K562 (cell line): Measurements from ENCODE around the gene CD226. TPM values are rescaled to one million over a fixed set of nuclear protein-coding genes. Genes with fewer than 3 reads are reported as not detected.

Source experiments
- ATAC-seq: fragments of 200-7000 bp; cut with Tn5 transposase; 3 replicates; pipeline ENCODE4 v1.9.1; 2020; ENCODE audit warnings: moderate library complexity
- BruUV-seq: library from RNA; stranded (reverse); fragments of 400-500 nt; replicated peaks from 2 replicates; lab custom pipeline; 2021; lab: Mats Ljungman, UMichigan
- CTCF ChIA-PET: fragments of 300-600 bp; formaldehyde crosslinking; extraction: SDS; loops from one replicate; lab custom pipeline; 2021; ENCODE audit warnings: low intra/inter-chr PET ratio; lab: Yijun Ruan, JAX
- POLR2A ChIA-PET: fragments of 300-600, 350-650 bp; sonication (Branson Sonifier 250); formaldehyde crosslinking; extraction: SDS; loops from one replicate; lab custom pipeline; 2021; ENCODE audit warnings: antibody characterized with exemption, inconsistent platforms; lab: Yijun Ruan, JAX
- DNase-seq, 4 experiments: peaks; one replicate each; pipeline versions ENCODE4 v3.0.0 to v3.0.0-alpha.2; 2011 to 2018; ENCODE audit warnings: low spot score in 3 of 4, mixed read lengths in 3 of 4; ENCODE audit errors: extremely low read depth in 1 of 4
- FAIRE-seq: peaks from 2 replicates; lab custom pipeline; 2011; peaks lifted over from hg19 to GRCh38; lab: Jason Lieb, UNC
- H2AFZ ChIP-seq: 2 replicates; pipeline ENCODE4 v1.6.0; 2011; ENCODE audit warnings: low read depth, low read length, control low read depth, inconsistent platforms
- H3K27ac ChIP-seq: fragments of 200-600 bp; 3 replicates; pipeline ENCODE4 v1.8.0; 2011; ENCODE audit warnings: low read depth, mild to moderate bottlenecking, control low read depth, inconsistent platforms, low read length, moderate library complexity, mixed read lengths; ENCODE audit errors: extremely low read depth
- H3K27me3 ChIP-seq, 2 experiments: fragments of 300-600 bp in 1 of 2; 2 replicates in 1 of 2; 3 replicates in 1 of 2; pipeline versions ENCODE4 v1.6.0 to v1.8.0; 2011; ENCODE audit warnings: inconsistent platforms in 2 of 2, low read length in 2 of 2, mild to moderate bottlenecking in 1 of 2, mixed read lengths in 1 of 2, moderate library complexity in 1 of 2; ENCODE audit not compliant: control insufficient read depth in 2 of 2, insufficient read depth in 2 of 2
- H3K36me3 ChIP-seq: fragments of 300-600 bp; 3 replicates; pipeline ENCODE4 v1.8.0; 2011; ENCODE audit warnings: mild to moderate bottlenecking, low read length, inconsistent platforms; ENCODE audit not compliant: control insufficient read depth, insufficient read depth
- H3K4me1 ChIP-seq, 2 experiments: fragments of 200-600 bp in 1 of 2; replicated peaks in 1 of 2; 2 replicates in 1 of 2; 3 replicates in 1 of 2; pipeline versions ENCODE4 v1.5.1 to v1.8.0; 2011; ENCODE audit warnings: inconsistent platforms in 2 of 2, low read length in 2 of 2, mild to moderate bottlenecking in 1 of 2, mixed read lengths in 1 of 2, moderate library complexity in 1 of 2; ENCODE audit not compliant: control insufficient read depth in 2 of 2, insufficient read depth in 2 of 2
- H3K4me2 ChIP-seq: 2 replicates; pipeline ENCODE4 v1.6.1; 2011; ENCODE audit warnings: low read length, control low read depth, inconsistent platforms, mixed read lengths; ENCODE audit not compliant: insufficient read depth
- H3K4me3 ChIP-seq: fragments of 200-600 bp; sonication (generic), shearing (Covaris generic); 2 replicates; pipeline ENCODE4 v1.5.1; 2016; ENCODE audit warnings: control low read depth, inconsistent platforms
- H3K79me2 ChIP-seq: fragments of 200-600 bp; 3 replicates; pipeline ENCODE4 v1.8.0; 2011; ENCODE audit warnings: low read length, inconsistent platforms; ENCODE audit not compliant: control insufficient read depth, insufficient read depth
- H3K9ac ChIP-seq, 2 experiments: 2 replicates each; pipeline versions ENCODE4 v1.6.0 to v1.6.1; 2011; ENCODE audit warnings: low read depth in 2 of 2, low read length in 2 of 2, control low read depth in 1 of 2, inconsistent platforms in 1 of 2, mild to moderate bottlenecking in 1 of 2, mixed read lengths in 1 of 2; ENCODE audit not compliant: insufficient read depth in 1 of 2
- H3K9me1 ChIP-seq: one replicate; pipeline ENCODE4 v1.6.0; 2011; ENCODE audit warnings: inconsistent platforms, mild to moderate bottlenecking, low read length, moderate library complexity; ENCODE audit not compliant: control insufficient read depth, insufficient read depth
- H3K9me3 ChIP-seq: replicated peaks from 2 replicates; pipeline ENCODE4 v1.5.1; 2011; ENCODE audit warnings: low read depth, low read length, inconsistent platforms; ENCODE audit not compliant: control insufficient read depth, insufficient read depth
- H4K20me1 ChIP-seq: replicated peaks from 2 replicates; pipeline ENCODE4 v1.6.1; 2011; ENCODE audit warnings: low read length, inconsistent platforms, mixed read lengths; ENCODE audit not compliant: control insufficient read depth, insufficient read depth
- BRD4 ChIP-seq: fragments of 200-600 bp; sonication (generic); IDR thresholded peaks from 2 replicates; pipeline ENCODE4 v1.6.1; 2017; ENCODE audit warnings: inconsistent platforms
- GATAD2B ChIP-seq: fragments of 450-650 bp; IDR thresholded peaks from 2 replicates; pipeline ENCODE4 v1.6.1; 2017; ENCODE audit warnings: mild to moderate bottlenecking, borderline replicate concordance
- MEIS2 ChIP-seq: fragments of 450-650 bp; IDR thresholded peaks from 2 replicates; pipeline ENCODE4 v1.6.1; 2014; ENCODE audit warnings: mild to moderate bottlenecking; ENCODE audit not compliant: partially characterized antibody
- NRF1 ChIP-seq, 2 experiments: fragments of 450-650 bp; IDR thresholded peaks in 1 of 2; conservative IDR thresholded peaks in 1 of 2; 2 replicates each; pipeline ENCODE4 v1.6.1; 2014; ENCODE audit warnings: mild to moderate bottlenecking in 2 of 2
- WGBS: fragments of 100-300 bp; shearing (Covaris generic); methylation state at CpG from one replicate; pipeline ENCODE4 v1.1.6; 2016; ENCODE audit warnings: low coverage, mixed read lengths; ENCODE audit not compliant: insufficient coverage; ENCODE audit errors: missing lambda C conversion rate; 5-methylcytosine and 5-hydroxymethylcytosine counted together
- in situ Hi-C: fragments of 300-500 bp; cut with MboI; formaldehyde crosslinking; loops from 4 replicates; pipeline ENCODE4 v1.15.0; 2018; ENCODE audit warnings: inconsistent platforms, mixed read lengths
- intact Hi-C: fragments of 100-400 bp; cut with micrococcal nuclease; formaldehyde crosslinking; loops from 2 replicates; pipeline ENCODE4 v1.14.2; 2022
- polyA plus RNA-seq, 8 experiments: library from polyadenylated mRNA; depleted of rRNA in 4 of 8; stranded (reverse) in 5 of 8; unstranded in 3 of 8; fragments of >200 nt; fragmentation: Nextera tagmentation in 2 of 8; fragmentation: Illumina TruSeq in 1 of 8; extraction: Ambion mirVana in 2 of 8; extraction: Trizol in 1 of 8; gene quantifications; 2 replicates each; pipeline versions ENCODE4 v1.2.1 to v1.2.3, GENCODE V29; 2011 to 2014; ENCODE audit warnings: inconsistent platforms in 1 of 8, missing spikeins in 1 of 8
- total RNA-seq, 7 experiments: library from RNA; depleted of rRNA in 6 of 7; stranded (reverse); fragments of >200 nt in 6 of 7; fragmentation: Illumina TruSeq in 2 of 7; extraction: Trizol in 2 of 7; gene quantifications; 2 replicates each; pipeline versions ENCODE4 v1.2.1 to v1.2.3, GENCODE V29; 2011 to 2021; ENCODE audit warnings: low replicate concordance in 1 of 7
- TF ChIP-seq, protein P1 (sequence below): fragments of 250-450 bp; sonication (Bioruptor Pico); IDR thresholded peaks from 2 replicates; pipeline ENCODE4 v1.8.0; 2021; ENCODE audit warnings: mild to moderate bottlenecking, moderate library complexity
- TF ChIP-seq, protein P2 (sequence below): fragments of 250-450 bp; sonication (Bioruptor Pico); IDR thresholded peaks from 2 replicates; pipeline ENCODE4 v1.5.0; 2021

CD226 gene
- total and polyA plus RNA-seq, 9 of the 15 experiments (the other 6 are each of a cell fraction or from before 2014, with no cell fraction given), result 0.32 to 1.7 (median 0.80) TPM

DNA sequence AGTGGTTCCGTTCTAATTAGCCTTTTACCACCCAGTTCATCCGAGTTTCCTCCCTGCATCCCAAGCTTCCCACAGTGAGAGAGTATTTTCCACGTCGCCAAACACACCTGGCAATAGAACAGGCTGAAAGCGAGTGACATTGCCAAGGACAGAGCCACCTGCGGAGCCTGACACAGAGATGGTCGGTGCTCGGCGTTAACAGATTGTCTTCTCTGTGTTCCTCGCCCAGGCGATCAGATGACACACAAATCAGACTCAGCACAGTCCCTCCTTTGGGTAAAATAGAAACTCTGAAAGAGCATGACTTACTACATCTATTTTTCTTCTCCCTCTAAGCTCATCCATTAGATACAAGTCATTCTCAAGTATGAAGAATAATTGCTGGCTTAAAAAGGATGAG is 107.7 kb downstream of the CD226 start (continued):
- TF ChIP-seq, protein P1, sequence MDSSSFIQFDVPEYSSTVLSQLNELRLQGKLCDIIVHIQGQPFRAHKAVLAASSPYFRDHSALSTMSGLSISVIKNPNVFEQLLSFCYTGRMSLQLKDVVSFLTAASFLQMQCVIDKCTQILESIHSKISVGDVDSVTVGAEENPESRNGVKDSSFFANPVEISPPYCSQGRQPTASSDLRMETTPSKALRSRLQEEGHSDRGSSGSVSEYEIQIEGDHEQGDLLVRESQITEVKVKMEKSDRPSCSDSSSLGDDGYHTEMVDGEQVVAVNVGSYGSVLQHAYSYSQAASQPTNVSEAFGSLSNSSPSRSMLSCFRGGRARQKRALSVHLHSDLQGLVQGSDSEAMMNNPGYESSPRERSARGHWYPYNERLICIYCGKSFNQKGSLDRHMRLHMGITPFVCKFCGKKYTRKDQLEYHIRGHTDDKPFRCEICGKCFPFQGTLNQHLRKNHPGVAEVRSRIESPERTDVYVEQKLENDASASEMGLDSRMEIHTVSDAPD (CRISPR knock-in tag), result no peak
- TF ChIP-seq GATAD2B (no peak), BRD4 (no peak)
- TF ChIP-seq, protein P2, sequence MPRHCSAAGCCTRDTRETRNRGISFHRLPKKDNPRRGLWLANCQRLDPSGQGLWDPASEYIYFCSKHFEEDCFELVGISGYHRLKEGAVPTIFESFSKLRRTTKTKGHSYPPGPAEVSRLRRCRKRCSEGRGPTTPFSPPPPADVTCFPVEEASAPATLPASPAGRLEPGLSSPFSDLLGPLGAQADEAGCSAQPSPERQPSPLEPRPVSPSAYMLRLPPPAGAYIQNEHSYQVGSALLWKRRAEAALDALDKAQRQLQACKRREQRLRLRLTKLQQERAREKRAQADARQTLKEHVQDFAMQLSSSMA, result no peak
- TF ChIP-seq, all 486 proteins: peak for 0

DNA sequence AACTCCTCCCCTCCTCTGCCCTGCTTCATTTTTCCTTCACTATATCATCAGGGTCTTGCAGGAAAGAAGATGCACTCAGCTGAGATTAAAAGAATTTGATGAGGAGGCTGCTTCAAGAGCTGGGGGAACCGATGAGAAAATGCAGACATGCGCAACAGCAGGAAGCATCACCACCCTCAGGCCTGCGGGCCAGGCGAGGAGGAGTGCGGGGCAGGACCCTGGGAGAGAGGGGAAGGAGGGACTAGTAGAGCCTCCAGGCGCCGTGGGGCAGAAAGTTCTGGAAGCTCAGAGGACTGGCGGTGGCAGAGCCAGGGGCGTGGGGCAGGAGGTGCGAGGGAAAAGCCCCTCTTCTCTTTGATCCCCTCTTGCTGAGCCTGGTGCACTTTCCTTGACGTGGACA is 108.2 kb downstream of the CD226 start:
- H3K27me3 ChIP-seq, result no peaks in the 10 kb centered on the region
- H3K9me1 ChIP-seq, result no peaks in the 10 kb centered on the region
- TF ChIP-seq MEIS2 (no peak), NRF1 (conservative IDR thresholded peaks at IDR 0.05 in 1 of 2, IDR thresholded peaks at IDR 0.05 in 1 of 2) (peak; percentile 67 to 69)
- peak overlapping the region; percentile 37; the same call in 1 of the 2 replicates for H3K4me2 ChIP-seq
- H2AFZ ChIP-seq, result peak overlapping the region; percentile 45
- no peak overlapping the region for H3K4me3 ChIP-seq
- intact Hi-C loops, result no loop called here
- ChIA-PET POLR2A (interaction anchor here (0.7 to 1.2 kb wide), 2 partner anchors 9 kb away, joined by 3 read pairs; no protein-coding TSS in a partner anchor), CTCF (no interaction called here)
- ATAC-seq (no peak), DNase-seq (no peak), FAIRE-seq (no peak)
- peaks cover 0 to 4% of the 10 kb centered on the region in 2 experiments; a peak in 2 of 5 replicates for H3K4me1 ChIP-seq
- no peaks in the 10 kb centered on the region for H3K79me2 ChIP-seq
- no peaks in the 10 kb centered on the region for H4K20me1 ChIP-seq
- in situ Hi-C loops, result no loop called here
- H3K36me3 ChIP-seq, result no peaks in the 10 kb centered on the region
- no peak overlapping the region for H3K27ac ChIP-seq
- H3K9me3 ChIP-seq, result no peaks in the 10 kb centered on the region
- no peak overlapping the region for H3K9ac ChIP-seq
- WGBS, result 34% methylated on average over 7 of the region's 11 CpGs
- no TSS peak for BruUV-seq
